Keratinocyte (primary cell): ENCODE measurements around the gene DCTN5. TPM values are rescaled to one million over a fixed set of nuclear protein-coding genes. Genes with fewer than 3 reads are reported as not detected.

Experiments used
- DNase-seq: peaks from one replicate; pipeline ENCODE4 v3.0.0-alpha.2; 2011; ENCODE audit warnings: low read depth, missing footprints, low spot score
- FAIRE-seq: peaks from 2 replicates; lab custom pipeline; 2011; peaks lifted over from hg19 to GRCh38; lab: Jason Lieb, UNC
- H2AFZ ChIP-seq: 2 replicates; pipeline ENCODE4 v1.6.0; 2012; ENCODE audit warnings: low read length, control low read depth, inconsistent platforms; ENCODE audit not compliant: control insufficient read depth
- H3K27ac ChIP-seq: 2 replicates; pipeline ENCODE4 v1.5.1; 2011; ENCODE audit warnings: low read length; ENCODE audit not compliant: control insufficient read depth, insufficient read depth
- H3K27me3 ChIP-seq: 3 replicates; pipeline ENCODE4 v1.6.0; 2011; ENCODE audit warnings: low read length; ENCODE audit not compliant: control insufficient read depth, insufficient read depth; ENCODE audit errors: extremely low read depth
- H3K36me3 ChIP-seq, 2 experiments: 2 replicates in 1 of 2; 3 replicates in 1 of 2; pipeline ENCODE4 v1.5.1; 2011; ENCODE audit warnings: low read length in 2 of 2, mild to moderate bottlenecking in 1 of 2; ENCODE audit not compliant: control insufficient read depth in 2 of 2, insufficient read depth in 2 of 2; ENCODE audit errors: extremely low read depth in 1 of 2
- H3K4me1 ChIP-seq: 3 replicates; pipeline ENCODE4 v1.5.1; 2011; ENCODE audit warnings: low read length; ENCODE audit not compliant: control insufficient read depth, insufficient read depth; ENCODE audit errors: extremely low read depth
- H3K4me2 ChIP-seq: 3 replicates; pipeline ENCODE4 v1.6.0; 2011; ENCODE audit warnings: low read depth, low read length; ENCODE audit not compliant: control insufficient read depth, insufficient read depth; ENCODE audit errors: extremely low read depth
- H3K4me3 ChIP-seq, 3 experiments: fragments of 200-600 bp in 1 of 3; sonication (generic) in 1 of 3; 2 replicates in 2 of 3; 3 replicates in 1 of 3; pipeline ENCODE4 v1.5.1; 2011 to 2016; ENCODE audit warnings: low read length in 3 of 3, mild to moderate bottlenecking in 3 of 3, control low read depth in 2 of 3, inconsistent platforms in 1 of 3, low read depth in 1 of 3, mixed read lengths in 1 of 3, mixed run types in 1 of 3, moderate library complexity in 1 of 3; ENCODE audit not compliant: control insufficient read depth in 2 of 3, insufficient read depth in 2 of 3; ENCODE audit errors: extremely low read depth in 1 of 3
- H3K79me2 ChIP-seq: 2 replicates; pipeline ENCODE4 v1.6.0; 2012; ENCODE audit warnings: low read length; ENCODE audit not compliant: control insufficient read depth, insufficient read depth
- H3K9ac ChIP-seq: 3 replicates; pipeline ENCODE4 v1.6.0; 2011; ENCODE audit warnings: low read length; ENCODE audit not compliant: control insufficient read depth, insufficient read depth; ENCODE audit errors: extremely low read depth
- H3K9me1 ChIP-seq: 3 replicates; pipeline ENCODE4 v1.6.0; 2011; ENCODE audit warnings: low read length; ENCODE audit not compliant: control insufficient read depth, insufficient read depth; ENCODE audit errors: extremely low read depth
- H3K9me3 ChIP-seq: 2 replicates; pipeline ENCODE4 v1.5.1; 2012; ENCODE audit warnings: low read depth, low read length; ENCODE audit not compliant: control insufficient read depth
- H4K20me1 ChIP-seq: 3 replicates; pipeline ENCODE4 v1.6.0; 2011; ENCODE audit warnings: low read length; ENCODE audit not compliant: control insufficient read depth, insufficient read depth; ENCODE audit errors: extremely low read depth
- CTCF ChIP-seq, 3 experiments: IDR thresholded peaks in 1 of 3; conservative IDR thresholded peaks in 1 of 3; optimal IDR thresholded peaks in 1 of 3; 2 replicates in 2 of 3; 3 replicates in 1 of 3; pipeline versions ENCODE3 to v1.5.1; 2011; ENCODE audit warnings: low read length in 3 of 3, mild to moderate bottlenecking in 3 of 3, moderate library complexity in 2 of 3, control low read depth in 1 of 3, inconsistent platforms in 1 of 3; ENCODE audit not compliant: insufficient read depth in 2 of 3; ENCODE audit errors: extremely low read depth in 1 of 3
- EZH2 ChIP-seq: IDR thresholded peaks from one replicate; pipeline ENCODE4 v1.6.1; 2012; ENCODE audit warnings: inconsistent platforms, mild to moderate bottlenecking, low read length, moderate library complexity
- dilution Hi-C: fragments of 300-500 bp; cut with MboI; formaldehyde crosslinking; loops from one replicate; pipeline ENCODE4 v1.7.0; 2020; ENCODE audit warnings: low sequenced_read_pairs; ENCODE audit not compliant: extremely low pct_ligation_motif_present
- polyA plus RNA-seq, 5 experiments: library from polyadenylated mRNA; depleted of rRNA in 3 of 5; stranded (reverse) in 3 of 5; stranded (forward) in 1 of 5; unstranded in 1 of 5; fragments of >200 nt; gene quantifications; 1 replicate in 1 of 5; 2 replicates in 3 of 5; 3 replicates in 1 of 5; pipeline versions ENCODE4 v1.2.1 to v1.2.3, GENCODE V29; 2011 to 2012; ENCODE audit warnings: missing spikeins in 2 of 5, low read depth in 1 of 5, low replicate concordance in 1 of 5

Gene DCTN5
- polyA plus RNA-seq, 1 donor (not counting 4 experiments of a cell fraction or from before 2014, with no cell fraction given): 105 TPM

- FAIRE-seq: no peak
- DNase-seq: no peak
These were observed 37.4 kb downstream of the DCTN5 start, which contains the start of gene PLK1 for GRCh38 chr16:23678430-23679273. PLK1 (plus strand) TSS chr16:23678889; CDS start chr16:23678933, 44 bp downstream.

GRCh38 chr16:23679274-23679985, 38.2 kb downstream of the DCTN5 start:
- Histone ChIP-seq H3K79me2 (peaks cover 46% of the 10 kb centered on the region), H3K36me3 (peaks cover 21 to 37% of the 10 kb centered on the region in 2 experiments), H3K9me3 (no peaks in the 10 kb centered on the region), H4K20me1 (peaks cover 12% of the 10 kb centered on the region), H3K9ac (peak overlapping the region; percentile 77), H3K4me1 (peaks cover 23% of the 10 kb centered on the region), H3K9me1 (no peaks in the 10 kb centered on the region), H2AFZ (peak overlapping the region; percentile 4), H3K4me2 (peak overlapping the region; percentile 89), H3K27ac (peak overlapping the region; percentile 64), H3K4me3 (peak overlapping the region; percentile 48 to 82 (median 82)), H3K27me3 (no peaks in the 10 kb centered on the region)
- no peak for FAIRE-seq
- TF ChIP-seq CTCF (optimal IDR thresholded peaks at IDR 0.05 in 1 of 3, IDR thresholded peaks at IDR 0.05 in 1 of 3, conservative IDR thresholded peaks at IDR 0.05 in 1 of 3; ENCODE audit: extremely low read depth in 1 of 3, insufficient read depth in 2 of 3, low read length in 3 of 3): no peak
- TF ChIP-seq EZH2: no peak
- no peak for DNase-seq
- dilution Hi-C loops: no loop called here

More at GRCh38 chr16:23678430-23679273, 37.4 kb downstream of the DCTN5 start, which contains the start of gene PLK1:
- TF ChIP-seq EZH2: no peak
- TF ChIP-seq CTCF (optimal IDR thresholded peaks at IDR 0.05 in 1 of 3, IDR thresholded peaks at IDR 0.05 in 1 of 3, conservative IDR thresholded peaks at IDR 0.05 in 1 of 3; ENCODE audit: extremely low read depth in 1 of 3, insufficient read depth in 2 of 3, low read length in 3 of 3): peak; percentile 19 to 47 (median 40)
- peaks cover 42% of the 10 kb centered on the region for H3K79me2 ChIP-seq
- peak within 1 kb of the TSS; percentile 48 to 82 (median 82) for H3K4me3 ChIP-seq
- peaks cover 23% of the 10 kb centered on the region for H3K4me1 ChIP-seq
- H3K36me3 ChIP-seq: peaks cover 20 to 30% of the 10 kb centered on the region in 2 experiments
- H3K27me3 ChIP-seq: no peaks in the 10 kb centered on the region
- H3K9me3 ChIP-seq: no peaks in the 10 kb centered on the region
- H3K4me2 ChIP-seq: peak within 1 kb of the TSS; percentile 89
- dilution Hi-C loops: no loop called here
- H2AFZ ChIP-seq: peak within 1 kb of the TSS; percentile 72
- peak within 1 kb of the TSS; percentile 77 for H3K9ac ChIP-seq
- peaks cover 12% of the 10 kb centered on the region for H4K20me1 ChIP-seq
- no peaks in the 10 kb centered on the region for H3K9me1 ChIP-seq
- H3K27ac ChIP-seq: peak within 1 kb of the TSS; percentile 77
